Tibial nerve (tissue), 4 donors: ENCODE measurements around the gene MAFG. TPM values are rescaled to one million over a fixed set of nuclear protein-coding genes. Genes with fewer than 3 reads are reported as not detected.

Source experiments
- DNase-seq, 2 donors: peaks; one replicate each; pipeline ENCODE4 v3.0.0-alpha.2; 2019; ENCODE audit warnings: low spot score in 2 of 2
- H3K27ac ChIP-seq, 4 donors: fragments of 200-600 bp; sonication (generic) in 3 of 4; one replicate each; pipeline ENCODE4 v1.5.1; 2017 to 2019; ENCODE audit warnings: mild to moderate bottlenecking in 1 of 4
- H3K27me3 ChIP-seq, 2 donors: fragments of 200-600 bp; sonication (generic) in 1 of 2; one replicate each; pipeline versions ENCODE4 v1.5.1 to v1.6.0; 2017 to 2019
- H3K36me3 ChIP-seq, 3 donors: fragments of 200-600 bp; sonication (generic); one replicate each; pipeline ENCODE4 v1.5.1; 2018 to 2019
- H3K4me1 ChIP-seq, 4 donors: fragments of 200-600 bp; sonication (generic) in 3 of 4; one replicate each; pipeline ENCODE4 v1.5.1; 2017 to 2019
- H3K4me3 ChIP-seq, 4 donors: fragments of 200-600 bp; sonication (generic) in 3 of 4; one replicate each; pipeline ENCODE4 v1.5.1; 2017 to 2019; ENCODE audit warnings: mild to moderate bottlenecking in 1 of 4, moderate library complexity in 1 of 4
- H3K9me3 ChIP-seq, 4 donors: fragments of 200-600 bp; sonication (generic) in 3 of 4; one replicate each; pipeline ENCODE4 v1.5.1; 2017 to 2019
- CTCF ChIP-seq, 5 experiments: fragments of 200-600 bp in 3 of 5; fragments of 450-650 bp in 2 of 5; sonication (generic) in 3 of 5; IDR thresholded peaks; one replicate each; pipeline ENCODE4 v1.5.1; 2016 to 2019; ENCODE audit warnings: antibody characterized with exemption in 5 of 5, mild to moderate bottlenecking in 3 of 5, moderate library complexity in 2 of 5
- EP300 ChIP-seq, 2 donors: sonication (generic); formaldehyde crosslinking; IDR thresholded peaks; one replicate each; pipeline ENCODE4 v1.6.1; 2017; ENCODE audit warnings: antibody characterized with exemption in 2 of 2, mild to moderate bottlenecking in 1 of 2
- POLR2A ChIP-seq, 2 donors: fragments of 450-650 bp; IDR thresholded peaks; one replicate each; pipeline ENCODE4 v1.6.1; 2017; ENCODE audit warnings: antibody characterized with exemption in 2 of 2, mild to moderate bottlenecking in 2 of 2, moderate library complexity in 2 of 2
- WGBS, 2 donors: methylation state at CpG; one replicate each; pipeline ENCODE4 v1.1.5; 2018; 5-methylcytosine and 5-hydroxymethylcytosine counted together
- total RNA-seq, 4 donors: library from RNA; depleted of rRNA; stranded (reverse); fragments of >200 nt; gene quantifications; one replicate each; pipeline ENCODE4 v1.1.0, GENCODE V29; 2016

Gene MAFG
- total RNA-seq, 4 donors from 2014 or later = 17.9 to 25.5 (median 22.5) TPM

- Histone ChIP-seq H3K4me1 (peaks cover 0 to 24% (median 15%) of the 10 kb centered on the region in 4 donors), H3K27ac (no peak overlapping the region), H3K4me3 (no peak overlapping the region), H3K9me3 (no peaks in the 10 kb centered on the region), H3K36me3 (peaks cover 0 to 77% (median 0%) of the 10 kb centered on the region in 3 donors), H3K27me3 (no peaks in the 10 kb centered on the region)
- TF ChIP-seq POLR2A (IDR thresholded peaks at IDR 0.05) = no peak
- no peak for TF ChIP-seq CTCF (IDR thresholded peaks at IDR 0.05)
- TF ChIP-seq EP300 (IDR thresholded peaks at IDR 0.05) = no peak
- no peak for DNase-seq
- WGBS, 2 donors = 91 to 94% methylated on average over 7 to 9 of the region's 11 CpGs
Measured at GRCh38 chr17:81908793-81909192, 18.7 kb downstream of the MAFG start.

DNA sequence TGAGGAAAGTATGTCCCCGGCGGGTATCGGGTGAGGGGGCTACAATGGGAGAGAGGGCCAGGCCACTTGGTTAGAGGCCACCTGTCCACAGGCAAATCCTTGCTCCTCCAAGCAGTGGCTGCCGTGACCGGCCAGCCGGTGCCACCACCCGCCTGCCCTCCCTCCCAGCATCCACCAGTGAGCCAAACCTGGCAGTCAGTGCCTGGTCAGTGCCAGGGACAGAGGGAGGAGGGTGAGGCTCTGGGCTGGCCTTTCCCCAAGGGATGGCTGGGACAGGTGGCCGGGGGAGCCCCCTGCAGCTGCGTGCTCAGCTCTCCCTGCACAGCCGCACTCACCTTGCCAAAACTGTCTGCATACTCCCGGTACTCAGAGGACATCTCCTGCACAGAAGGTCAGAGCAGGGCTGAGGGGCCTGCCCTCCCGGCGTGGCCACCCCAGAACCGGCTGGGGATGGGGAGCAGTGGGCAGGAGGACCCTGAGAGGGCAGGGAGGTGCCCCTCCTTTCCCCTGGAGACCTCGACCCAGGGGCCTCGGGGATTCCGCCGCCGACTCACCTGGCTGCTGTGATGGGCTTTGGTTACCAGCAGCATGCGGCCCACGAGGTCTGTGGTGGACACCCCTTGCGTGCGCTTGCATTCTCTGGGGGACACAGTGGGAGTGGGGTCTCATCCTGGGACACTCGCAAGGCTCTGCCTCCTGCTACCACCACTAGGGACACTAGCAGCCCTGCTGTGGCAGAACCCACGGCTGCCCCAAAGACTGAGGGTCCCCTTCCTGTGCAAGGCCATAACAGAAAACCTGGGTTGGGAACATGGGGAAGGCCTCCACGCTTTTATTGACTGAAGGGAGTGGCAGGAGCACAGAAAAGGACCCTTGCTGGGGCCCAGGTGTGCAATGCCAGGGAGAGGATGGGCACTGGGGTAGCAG, 20.1 kb downstream of the MAFG start:
- TF ChIP-seq CTCF (IDR thresholded peaks at IDR 0.05) (no peak), POLR2A (IDR thresholded peaks at IDR 0.05) (no peak), EP300 (IDR thresholded peaks at IDR 0.05) (no peak)
- peaks cover 0 to 30% (median 19%) of the 10 kb centered on the region in 4 donors for H3K4me1 ChIP-seq
- no peak for DNase-seq
- H3K4me3 ChIP-seq = no peak overlapping the region
- no peak overlapping the region for H3K27ac ChIP-seq
- peaks cover 0 to 68% (median 0%) of the 10 kb centered on the region in 3 donors for H3K36me3 ChIP-seq
- 91 to 94% methylated on average over 16 to 17 of the region's 26 CpGs for WGBS, 2 donors
- no peaks in the 10 kb centered on the region for H3K9me3 ChIP-seq
- peaks cover 0 to 2% of the 10 kb centered on the region in 2 donors for H3K27me3 ChIP-seq

- Histone ChIP-seq H3K36me3 (peaks cover 0 to 61% (median 0%) of the 10 kb centered on the region in 3 donors), H3K4me1 (peaks cover 0 to 33% (median 20%) of the 10 kb centered on the region in 4 donors), H3K9me3 (no peaks in the 10 kb centered on the region), H3K4me3 (no peak overlapping the region), H3K27ac (no peak overlapping the region), H3K27me3 (peaks cover 0 to 6% of the 10 kb centered on the region in 2 donors)
- WGBS, 2 donors = 92 to 93% methylated on average over 7 to 11 of the region's 15 CpGs
- no peak for TF ChIP-seq EP300 (IDR thresholded peaks at IDR 0.05)
- no peak for TF ChIP-seq POLR2A (IDR thresholded peaks at IDR 0.05)
- TF ChIP-seq CTCF (IDR thresholded peaks at IDR 0.05) = no peak
- no peak for DNase-seq
Measured at GRCh38 chr17:81906476-81907218, 20.9 kb downstream of the MAFG start.

- no peak for TF ChIP-seq CTCF (IDR thresholded peaks at IDR 0.05)
- no peak for TF ChIP-seq POLR2A (IDR thresholded peaks at IDR 0.05)
- no peak for TF ChIP-seq EP300 (IDR thresholded peaks at IDR 0.05)
- Histone ChIP-seq H3K36me3 (peaks cover 0 to 63% (median 0%) of the 10 kb centered on the region in 3 donors), H3K9me3 (no peaks in the 10 kb centered on the region), H3K27ac (no peak overlapping the region), H3K27me3 (peaks cover 0 to 8% of the 10 kb centered on the region in 2 donors), H3K4me1 (peaks cover 0 to 36% (median 19%) of the 10 kb centered on the region in 4 donors), H3K4me3 (no peak overlapping the region)
- no peak for DNase-seq
- WGBS, 2 donors = 81 to 93% methylated on average over 4 to 8 of the region's 10 CpGs
Measured at GRCh38 chr17:81905993-81906392, 21.5 kb downstream of the MAFG start.
